OCI-LY1 (cell line): Measurements from ENCODE around the gene HTR2A.

Source experiments
- EZH2 ChIP-seq: fragments of 200-600 bp; sonication (generic), shearing (Covaris generic); IDR thresholded peaks from 2 replicates; pipeline ENCODE4 v1.8.0; 2017; ENCODE audit warnings: borderline replicate concordance, mixed run types, mild to moderate bottlenecking, antibody characterized with exemption, low read length, moderate library complexity, mixed read lengths
- TF ChIP-seq, protein P1 (sequence below): fragments of 200-600 bp; sonication (generic), shearing (Covaris generic); IDR thresholded peaks from 2 replicates; pipeline ENCODE4 v1.5.1; 2017; ENCODE audit warnings: mild to moderate bottlenecking, antibody characterized with exemption, low read length, moderate library complexity, mixed read lengths

DNA sequence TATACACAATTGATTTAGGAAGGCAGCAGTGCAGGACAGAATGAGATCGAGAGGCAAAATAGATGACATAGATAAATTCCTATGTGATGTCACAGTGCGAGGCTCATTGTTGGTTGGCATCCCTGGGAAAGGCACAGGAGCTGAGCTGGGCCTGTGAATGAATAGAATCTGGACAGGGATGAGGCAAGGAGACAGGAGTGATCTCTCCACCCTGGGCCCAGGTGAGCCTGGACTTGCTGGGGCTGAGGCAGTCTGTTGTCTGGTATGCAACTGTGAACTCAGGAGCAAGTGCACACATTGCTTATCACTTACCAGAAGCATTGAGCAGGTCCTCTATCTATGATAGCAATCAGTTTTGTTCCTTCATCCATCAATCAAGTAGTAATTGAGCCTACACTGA lies 51.7 kb downstream of the HTR2A start:
- TF ChIP-seq, protein P1, sequence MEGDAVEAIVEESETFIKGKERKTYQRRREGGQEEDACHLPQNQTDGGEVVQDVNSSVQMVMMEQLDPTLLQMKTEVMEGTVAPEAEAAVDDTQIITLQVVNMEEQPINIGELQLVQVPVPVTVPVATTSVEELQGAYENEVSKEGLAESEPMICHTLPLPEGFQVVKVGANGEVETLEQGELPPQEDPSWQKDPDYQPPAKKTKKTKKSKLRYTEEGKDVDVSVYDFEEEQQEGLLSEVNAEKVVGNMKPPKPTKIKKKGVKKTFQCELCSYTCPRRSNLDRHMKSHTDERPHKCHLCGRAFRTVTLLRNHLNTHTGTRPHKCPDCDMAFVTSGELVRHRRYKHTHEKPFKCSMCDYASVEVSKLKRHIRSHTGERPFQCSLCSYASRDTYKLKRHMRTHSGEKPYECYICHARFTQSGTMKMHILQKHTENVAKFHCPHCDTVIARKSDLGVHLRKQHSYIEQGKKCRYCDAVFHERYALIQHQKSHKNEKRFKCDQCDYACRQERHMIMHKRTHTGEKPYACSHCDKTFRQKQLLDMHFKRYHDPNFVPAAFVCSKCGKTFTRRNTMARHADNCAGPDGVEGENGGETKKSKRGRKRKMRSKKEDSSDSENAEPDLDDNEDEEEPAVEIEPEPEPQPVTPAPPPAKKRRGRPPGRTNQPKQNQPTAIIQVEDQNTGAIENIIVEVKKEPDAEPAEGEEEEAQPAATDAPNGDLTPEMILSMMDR: no peak
- no peak for TF ChIP-seq EZH2
